ENCODE results near the gene KLHL5. TPM values are rescaled to one million over a fixed set of nuclear protein-coding genes. Genes with fewer than 3 reads are reported as not detected.

Gene KLHL5
- total and polyA plus RNA-seq, 2 of the 4 experiments (the other 2 are of a cell fraction) = 58.8 to 97.7 TPM

GRCh38 chr4:39067451-39067850 lies 5.4 kb downstream of the KLHL5 start:
- Histone ChIP-seq H2AFZ (replicated peaks; ENCODE audit: low read length, poor library complexity) (no peak overlapping the region), H2BK5ac (ENCODE audit: low read depth, low read length, poor library complexity, severe bottlenecking) (no peak overlapping the region), H2BK120ac (ENCODE audit: low read depth, low read length) (no peak overlapping the region), H3K36me3 (ENCODE audit: control insufficient read depth, insufficient read depth, low read length) (peaks cover 3% of the 10 kb centered on the region), H3K27ac (ENCODE audit: insufficient read depth, low read length) (no peak overlapping the region), H3K9ac (ENCODE audit: low read depth, low read length) (no peak overlapping the region), H3K56ac (ENCODE audit: extremely low read depth, insufficient read depth, low read length) (no peak overlapping the region), H3K14ac (replicated peaks; ENCODE audit: low read depth, low read length) (no peak overlapping the region), H3K9me1 (ENCODE audit: insufficient read depth, low read length) (peaks cover 11% of the 10 kb centered on the region), H4K20me1 (ENCODE audit: insufficient read depth, low read length) (peaks cover 67% of the 10 kb centered on the region), H4K5ac (ENCODE audit: low read depth, low read length) (no peak overlapping the region), H3K4me3 (ENCODE audit: insufficient read depth, low read depth, low read length) (no peak overlapping the region), H4K91ac (ENCODE audit: insufficient read depth, low read depth, low read length) (no peak overlapping the region), H4K8ac (ENCODE audit: low read depth in 2 of 2, low read length in 2 of 2) (no peak overlapping the region), H3K4me2 (ENCODE audit: low read depth, low read length) (no peak overlapping the region), H2BK15ac (ENCODE audit: low read depth, low read length) (no peak overlapping the region), H3K9me3 (ENCODE audit: control insufficient read depth, insufficient read depth, low read length) (no peaks in the 10 kb centered on the region), H3K79me1 (ENCODE audit: low read depth in 1 of 2, low read length in 2 of 2) (peaks cover 20 to 60% of the 10 kb centered on the region in 2 experiments), H2BK20ac (ENCODE audit: low read depth, low read length) (no peak overlapping the region), H3K18ac (ENCODE audit: low read depth, low read length) (no peak overlapping the region), H3K4ac (ENCODE audit: low read depth, low read length) (no peak overlapping the region), H3K23ac (ENCODE audit: low read depth, low read length) (no peak overlapping the region), H2AK9ac (replicated peaks; ENCODE audit: low read depth, low read length, poor library complexity) (no peak overlapping the region), H3K27me3 (ENCODE audit: control insufficient read depth, insufficient read depth, low read length) (no peaks in the 10 kb centered on the region), H2AK5ac (ENCODE audit: low read depth, low read length) (no peak overlapping the region), H3K4me1 (ENCODE audit: control insufficient read depth, insufficient read depth, low read length) (peaks cover 3% of the 10 kb centered on the region)
- TF ChIP-seq CTCF (conservative IDR thresholded peaks at IDR 0.05; ENCODE audit: low read depth, low read length) (no peak), RCOR1 (IDR thresholded peaks at IDR 0.05; ENCODE audit: insufficient replicate concordance, low read length) (no peak), FOS (IDR thresholded peaks at IDR 0.05; ENCODE audit: low read depth, low read length) (no peak), USF2 (IDR thresholded peaks at IDR 0.05; ENCODE audit: low read depth, low read length) (no peak), NFE2L2 (IDR thresholded peaks at IDR 0.05; ENCODE audit: low read depth, low read length) (no peak), CHD1 (IDR thresholded peaks at IDR 0.05; ENCODE audit: low read depth, low read length) (no peak), CEBPB (IDR thresholded peaks at IDR 0.05; ENCODE audit: low read depth, low read length) (no peak), ELK1 (IDR thresholded peaks at IDR 0.05; ENCODE audit: borderline replicate concordance, low read depth, low read length) (no peak), MXI1 (IDR thresholded peaks at IDR 0.05; ENCODE audit: borderline replicate concordance, low read depth, low read length) (no peak), BHLHE40 (IDR thresholded peaks at IDR 0.05; ENCODE audit: low read depth, low read length) (no peak), POLR2A (IDR thresholded peaks at IDR 0.05; ENCODE audit: low read depth, low read length) (no peak), MAZ (IDR thresholded peaks at IDR 0.05; ENCODE audit: borderline replicate concordance, low read depth, low read length) (no peak), MAFK (IDR thresholded peaks at IDR 0.05; ENCODE audit: low read depth, low read length) (no peak), RFX5 (IDR thresholded peaks at IDR 0.05; ENCODE audit: low read depth, low read length) (no peak), RAD21 (IDR thresholded peaks at IDR 0.05; ENCODE audit: low read length) (no peak), SMC3 (IDR thresholded peaks at IDR 0.05; ENCODE audit: low read depth, low read length) (no peak)
- no CpG with 5 or more reads among the region's 3 CpGs for WGBS, 2 experiments (ENCODE audit: extremely low coverage in 2 of 2, insufficient read length in 1 of 2)
- ChIA-PET POLR2A (ENCODE audit: unreplicated experiment) (no interaction called here), CTCF (interaction anchor here (0.7 kb wide), 1 partner anchor 10 kb away, joined by 3 read pairs; no protein-coding TSS in a partner anchor)
- intact Hi-C loops (cut with micrococcal nuclease) (no loop called here), in situ Hi-C loops (cut with MboI; ENCODE audit: low sequenced_read_pairs) (no loop called here), dilution Hi-C loops (cut with HindIII; ENCODE audit: low sequenced_read_pairs, unreplicated experiment) (no loop called here)
- ATAC-seq (ENCODE audit: low read depth) (no peak), DNase-seq (no peak)
- no TSS peak for BruUV-seq (replicated peaks)

All from IMR-90 (cell line).